ENCODE results near the gene MBNL1. TPM values are rescaled to one million over a fixed set of nuclear protein-coding genes. Genes with fewer than 3 reads are reported as not detected.

Gene MBNL1
- total RNA-seq, 1 experiment from 2014 or later = 200 TPM

DNA sequence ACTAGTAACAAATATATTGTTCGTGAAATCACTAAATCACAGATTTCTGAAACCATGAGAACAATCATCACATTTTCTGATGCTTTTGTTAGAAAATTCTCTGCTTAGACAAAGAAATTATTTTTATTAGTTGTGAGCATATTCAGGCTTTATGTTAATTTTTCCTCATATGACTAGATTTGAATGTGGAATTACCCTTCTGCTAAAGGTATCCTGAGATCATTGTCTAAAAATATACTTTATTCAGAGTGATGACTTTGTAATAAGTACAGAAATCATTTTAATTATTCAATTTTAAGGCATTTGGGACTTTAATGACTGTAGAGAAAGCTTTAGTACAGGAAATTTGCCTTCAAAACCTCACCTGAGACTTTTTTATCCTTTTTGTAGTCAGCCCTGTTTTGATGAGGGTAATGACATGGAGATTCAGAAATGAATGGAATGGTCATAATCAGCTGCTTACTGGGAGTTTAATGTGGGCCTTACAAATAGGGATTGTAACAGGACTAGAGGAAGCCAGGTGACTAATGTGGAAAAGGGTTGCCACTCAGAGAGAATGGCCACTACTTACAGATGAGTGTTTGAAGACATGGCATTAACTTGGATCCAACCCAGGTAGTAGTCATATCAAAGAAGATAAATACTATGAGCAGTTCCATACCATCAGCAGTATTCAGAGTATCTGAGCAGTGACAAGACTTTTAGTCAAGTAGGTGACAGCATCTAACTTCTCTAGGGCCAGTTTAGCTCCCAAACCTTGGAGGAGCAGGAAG is 148.3 kb downstream of the MBNL1 start:
- ATAC-seq = no peak
- RAD21 ChIA-PET (ENCODE audit: low non-redundant PET in 1 of 2, low total read pairs in 2 of 2, uncharacterized antibody in 2 of 2, unreplicated experiment in 2 of 2) = no interaction called here
- Histone ChIP-seq H4K20me1 (ENCODE audit: insufficient read depth) (peaks cover 9% of the 10 kb centered on the region; the same call in 1 of the 2 replicates), H3K27me3 (ENCODE audit: insufficient read depth, low read length) (no peaks in the 10 kb centered on the region), H3K9me2 (ENCODE audit: insufficient read depth) (no peaks in the 10 kb centered on the region), H3K4me1 (ENCODE audit: control insufficient read depth in 1 of 2, insufficient read depth in 2 of 2, low read length in 2 of 2) (no peaks in the 10 kb centered on the region), H3K36me3 (ENCODE audit: control insufficient read depth in 1 of 2, insufficient read depth in 2 of 2, low read length in 2 of 2) (peaks cover 10 to 21% of the 10 kb centered on the region in 2 experiments; a peak in 3 of 4 replicates), H3K27ac (ENCODE audit: low read depth, low read length) (no peak overlapping the region), H3K79me2 (ENCODE audit: insufficient read depth, low read length) (peaks cover 51% of the 10 kb centered on the region), H2AFZ (ENCODE audit: low read depth, low read length, poor library complexity, severe bottlenecking) (no peak overlapping the region), H3K9me3 (ENCODE audit: control insufficient read depth in 1 of 2, insufficient read depth in 1 of 2, low read depth in 1 of 2, low read length in 2 of 2) (no peaks in the 10 kb centered on the region), H3K4me3 (replicated peaks in 1 of 2; ENCODE audit: low read depth in 1 of 2, low read length in 2 of 2) (no peak overlapping the region), H3K4me2 (ENCODE audit: low read length) (no peak overlapping the region), H3K9ac (ENCODE audit: low read length) (no peak overlapping the region)
- intact Hi-C loops (cut with micrococcal nuclease) = no loop called here
- CTCF ChIA-PET = no interaction called here
- BruUV-seq (replicated peaks) = no TSS peak
- TF ChIP-seq EZH2 (IDR thresholded peaks at IDR 0.05) = no peak
- TF ChIP-seq CBX3 (IDR thresholded peaks at IDR 0.05; ENCODE audit: low read depth) = no peak
- TF ChIP-seq, protein P1, sequence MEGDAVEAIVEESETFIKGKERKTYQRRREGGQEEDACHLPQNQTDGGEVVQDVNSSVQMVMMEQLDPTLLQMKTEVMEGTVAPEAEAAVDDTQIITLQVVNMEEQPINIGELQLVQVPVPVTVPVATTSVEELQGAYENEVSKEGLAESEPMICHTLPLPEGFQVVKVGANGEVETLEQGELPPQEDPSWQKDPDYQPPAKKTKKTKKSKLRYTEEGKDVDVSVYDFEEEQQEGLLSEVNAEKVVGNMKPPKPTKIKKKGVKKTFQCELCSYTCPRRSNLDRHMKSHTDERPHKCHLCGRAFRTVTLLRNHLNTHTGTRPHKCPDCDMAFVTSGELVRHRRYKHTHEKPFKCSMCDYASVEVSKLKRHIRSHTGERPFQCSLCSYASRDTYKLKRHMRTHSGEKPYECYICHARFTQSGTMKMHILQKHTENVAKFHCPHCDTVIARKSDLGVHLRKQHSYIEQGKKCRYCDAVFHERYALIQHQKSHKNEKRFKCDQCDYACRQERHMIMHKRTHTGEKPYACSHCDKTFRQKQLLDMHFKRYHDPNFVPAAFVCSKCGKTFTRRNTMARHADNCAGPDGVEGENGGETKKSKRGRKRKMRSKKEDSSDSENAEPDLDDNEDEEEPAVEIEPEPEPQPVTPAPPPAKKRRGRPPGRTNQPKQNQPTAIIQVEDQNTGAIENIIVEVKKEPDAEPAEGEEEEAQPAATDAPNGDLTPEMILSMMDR (IDR thresholded peaks at IDR 0.05 in 2 of 3, conservative IDR thresholded peaks at IDR 0.05 in 1 of 3; ENCODE audit: borderline replicate concordance in 1 of 3, insufficient read depth in 1 of 3, low read depth in 2 of 3, low read length in 2 of 3) = no peak
- no peak for TF ChIP-seq POLR2AphosphoS5 (IDR thresholded peaks at IDR 0.05; ENCODE audit: low read depth, low read length)
- no peak for TF ChIP-seq SRF (IDR thresholded peaks at IDR 0.05; ENCODE audit: low read depth)
- TF ChIP-seq FOSL1 (IDR thresholded peaks at IDR 0.05; ENCODE audit: low read depth) = no peak
- TF ChIP-seq RAD21 (IDR thresholded peaks at IDR 0.05; ENCODE audit: low read depth) = no peak
- TF ChIP-seq TCF7L2 (IDR thresholded peaks at IDR 0.05; ENCODE audit: borderline replicate concordance, extremely low read depth, insufficient read depth, insufficient read length) = no peak
- no peak for TF ChIP-seq JUND (IDR thresholded peaks at IDR 0.05)
- TF ChIP-seq, protein P2, sequence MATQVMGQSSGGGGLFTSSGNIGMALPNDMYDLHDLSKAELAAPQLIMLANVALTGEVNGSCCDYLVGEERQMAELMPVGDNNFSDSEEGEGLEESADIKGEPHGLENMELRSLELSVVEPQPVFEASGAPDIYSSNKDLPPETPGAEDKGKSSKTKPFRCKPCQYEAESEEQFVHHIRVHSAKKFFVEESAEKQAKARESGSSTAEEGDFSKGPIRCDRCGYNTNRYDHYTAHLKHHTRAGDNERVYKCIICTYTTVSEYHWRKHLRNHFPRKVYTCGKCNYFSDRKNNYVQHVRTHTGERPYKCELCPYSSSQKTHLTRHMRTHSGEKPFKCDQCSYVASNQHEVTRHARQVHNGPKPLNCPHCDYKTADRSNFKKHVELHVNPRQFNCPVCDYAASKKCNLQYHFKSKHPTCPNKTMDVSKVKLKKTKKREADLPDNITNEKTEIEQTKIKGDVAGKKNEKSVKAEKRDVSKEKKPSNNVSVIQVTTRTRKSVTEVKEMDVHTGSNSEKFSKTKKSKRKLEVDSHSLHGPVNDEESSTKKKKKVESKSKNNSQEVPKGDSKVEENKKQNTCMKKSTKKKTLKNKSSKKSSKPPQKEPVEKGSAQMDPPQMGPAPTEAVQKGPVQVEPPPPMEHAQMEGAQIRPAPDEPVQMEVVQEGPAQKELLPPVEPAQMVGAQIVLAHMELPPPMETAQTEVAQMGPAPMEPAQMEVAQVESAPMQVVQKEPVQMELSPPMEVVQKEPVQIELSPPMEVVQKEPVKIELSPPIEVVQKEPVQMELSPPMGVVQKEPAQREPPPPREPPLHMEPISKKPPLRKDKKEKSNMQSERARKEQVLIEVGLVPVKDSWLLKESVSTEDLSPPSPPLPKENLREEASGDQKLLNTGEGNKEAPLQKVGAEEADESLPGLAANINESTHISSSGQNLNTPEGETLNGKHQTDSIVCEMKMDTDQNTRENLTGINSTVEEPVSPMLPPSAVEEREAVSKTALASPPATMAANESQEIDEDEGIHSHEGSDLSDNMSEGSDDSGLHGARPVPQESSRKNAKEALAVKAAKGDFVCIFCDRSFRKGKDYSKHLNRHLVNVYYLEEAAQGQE (IDR thresholded peaks at IDR 0.05; ENCODE audit: low read depth) = no peak
- no peak for TF ChIP-seq ELF1 (IDR thresholded peaks at IDR 0.05; ENCODE audit: borderline replicate concordance, low read depth)
- TF ChIP-seq ZFX (IDR thresholded peaks at IDR 0.05) = no peak
- DNase-seq (ENCODE audit: low read depth, low spot score) = no peak
- POLR2A ChIA-PET = no interaction called here
